ENCODE data around the gene PLXNA4. TPM values are rescaled to one million over a fixed set of nuclear protein-coding genes. Genes with fewer than 3 reads are reported as not detected.

Gene PLXNA4
- total and polyA plus RNA-seq, 4 donors = 0.04 to 1.1 (median 0.41) TPM

DNA sequence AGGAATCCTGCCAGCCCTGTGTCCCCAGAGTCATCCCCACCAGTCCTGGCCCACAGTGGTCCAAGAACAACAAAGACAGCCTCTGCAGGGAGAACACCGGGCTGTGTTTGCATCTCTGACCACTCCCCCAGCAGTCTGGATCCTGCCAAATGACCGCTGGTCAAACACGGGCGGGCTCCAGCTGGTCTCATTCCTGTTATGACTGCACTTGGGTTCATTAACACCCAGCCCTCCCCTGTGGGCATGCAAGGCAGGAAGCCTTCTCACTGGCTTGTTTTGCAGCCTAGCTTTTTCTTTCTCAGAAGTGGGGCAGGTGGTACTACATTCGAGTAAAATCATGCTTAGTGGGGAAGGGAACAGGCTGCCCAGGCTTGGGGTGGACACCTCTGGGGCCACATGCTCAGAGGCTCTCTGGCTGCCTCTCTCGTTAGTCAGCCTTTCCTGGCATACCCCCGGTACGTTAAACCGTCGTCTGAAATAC lies 190.0 kb downstream of the PLXNA4 start (continued):
- no peak for TF ChIP-seq HNF4G (IDR thresholded peaks at IDR 0.05)

GRCh38 chr7:132383962-132384361 lies 192.3 kb downstream of the PLXNA4 start:
- H3K9ac ChIP-seq (ENCODE audit: low read depth in 1 of 2, low read length in 2 of 2) = no peak overlapping the region
- 83% methylated on average over 2 of the region's 2 CpGs for WGBS
- no peaks in the 10 kb centered on the region for H3K9me3 ChIP-seq (ENCODE audit: control insufficient read depth in 4 of 4, low read length in 3 of 4)
- TF ChIP-seq, protein P1, sequence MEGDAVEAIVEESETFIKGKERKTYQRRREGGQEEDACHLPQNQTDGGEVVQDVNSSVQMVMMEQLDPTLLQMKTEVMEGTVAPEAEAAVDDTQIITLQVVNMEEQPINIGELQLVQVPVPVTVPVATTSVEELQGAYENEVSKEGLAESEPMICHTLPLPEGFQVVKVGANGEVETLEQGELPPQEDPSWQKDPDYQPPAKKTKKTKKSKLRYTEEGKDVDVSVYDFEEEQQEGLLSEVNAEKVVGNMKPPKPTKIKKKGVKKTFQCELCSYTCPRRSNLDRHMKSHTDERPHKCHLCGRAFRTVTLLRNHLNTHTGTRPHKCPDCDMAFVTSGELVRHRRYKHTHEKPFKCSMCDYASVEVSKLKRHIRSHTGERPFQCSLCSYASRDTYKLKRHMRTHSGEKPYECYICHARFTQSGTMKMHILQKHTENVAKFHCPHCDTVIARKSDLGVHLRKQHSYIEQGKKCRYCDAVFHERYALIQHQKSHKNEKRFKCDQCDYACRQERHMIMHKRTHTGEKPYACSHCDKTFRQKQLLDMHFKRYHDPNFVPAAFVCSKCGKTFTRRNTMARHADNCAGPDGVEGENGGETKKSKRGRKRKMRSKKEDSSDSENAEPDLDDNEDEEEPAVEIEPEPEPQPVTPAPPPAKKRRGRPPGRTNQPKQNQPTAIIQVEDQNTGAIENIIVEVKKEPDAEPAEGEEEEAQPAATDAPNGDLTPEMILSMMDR (IDR thresholded peaks at IDR 0.05; ENCODE audit: low read depth, low read length, missing input control) = no peak
- TF ChIP-seq RAD21 (IDR thresholded peaks at IDR 0.05) = no peak
- TF ChIP-seq RXRA (IDR thresholded peaks at IDR 0.05) = no peak
- TF ChIP-seq HNF4A (conservative IDR thresholded peaks at IDR 0.05) = no peak
- TF ChIP-seq ZBTB33 (IDR thresholded peaks at IDR 0.05) = no peak
- no peak for TF ChIP-seq JUND (IDR thresholded peaks at IDR 0.05)
- H3K27ac ChIP-seq (ENCODE audit: low read depth in 1 of 2, low read length in 2 of 2) = no peak overlapping the region
- no peak for DNase-seq (ENCODE audit: low spot score)
- H3K36me3 ChIP-seq (ENCODE audit: control insufficient read depth in 4 of 4, insufficient read depth in 3 of 4, low read depth in 1 of 4, low read length in 3 of 4) = no peaks in the 10 kb centered on the region
- no peaks in the 10 kb centered on the region for H3K27me3 ChIP-seq (ENCODE audit: control insufficient read depth in 4 of 4, insufficient read depth in 4 of 4, low read length in 3 of 4)
- H3K4me3 ChIP-seq (ENCODE audit: low read depth in 1 of 3, low read length in 3 of 3) = no peak overlapping the region
- H3K4me1 ChIP-seq (ENCODE audit: control insufficient read depth in 4 of 4, insufficient read depth in 4 of 4, low read length in 3 of 4) = peaks cover 0 to 51% (median 42%) of the 10 kb centered on the region in 4 donors

DNA sequence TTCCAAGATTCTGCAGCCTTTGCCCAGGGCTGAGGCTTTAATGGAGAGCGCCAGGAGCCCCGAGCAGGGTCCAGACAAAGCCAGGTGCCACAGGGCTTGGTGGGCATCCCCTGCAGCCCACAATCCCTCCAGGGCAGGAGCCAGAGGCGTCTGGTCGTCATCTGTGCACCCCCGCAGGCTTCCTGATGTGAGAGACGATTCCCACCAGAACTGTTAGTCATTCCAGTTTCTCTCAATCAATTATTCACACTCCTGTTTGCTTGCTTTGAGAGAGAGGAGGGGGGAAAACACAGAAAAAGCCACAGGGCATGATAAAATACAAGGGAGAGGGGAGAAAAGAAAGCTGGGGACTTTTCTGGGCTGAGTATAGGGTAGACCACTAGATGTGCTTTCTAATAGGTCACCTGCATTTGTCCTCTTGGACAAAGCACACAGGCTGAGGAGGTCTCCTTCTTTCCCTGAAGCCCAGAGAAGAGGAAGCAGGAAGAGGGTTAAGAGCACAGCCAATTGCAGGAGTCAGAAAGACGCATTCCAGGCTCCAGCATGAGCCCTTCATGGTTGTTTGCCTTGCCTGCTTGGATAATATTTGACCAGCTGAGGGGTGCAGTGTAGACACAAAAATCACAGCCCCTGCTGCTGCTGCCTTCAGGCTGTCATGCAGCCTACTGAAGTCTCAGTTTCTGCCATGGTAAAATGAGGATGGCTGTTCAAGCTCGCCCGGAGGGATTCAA lies 194.4 kb downstream of the PLXNA4 start:
- Histone ChIP-seq H3K27ac (ENCODE audit: low read depth in 1 of 2, low read length in 2 of 2) (peak overlapping the region; percentile 50 to 58), H3K4me3 (ENCODE audit: low read depth in 1 of 3, low read length in 3 of 3) (no peak overlapping the region), H3K27me3 (ENCODE audit: control insufficient read depth in 4 of 4, insufficient read depth in 4 of 4, low read length in 3 of 4) (no peaks in the 10 kb centered on the region), H3K36me3 (ENCODE audit: control insufficient read depth in 4 of 4, insufficient read depth in 3 of 4, low read depth in 1 of 4, low read length in 3 of 4) (no peaks in the 10 kb centered on the region), H3K9me3 (ENCODE audit: control insufficient read depth in 4 of 4, low read length in 3 of 4) (no peaks in the 10 kb centered on the region), H3K4me1 (ENCODE audit: control insufficient read depth in 4 of 4, insufficient read depth in 4 of 4, low read length in 3 of 4) (peaks cover 0 to 58% (median 47%) of the 10 kb centered on the region in 4 donors), H3K9ac (ENCODE audit: low read depth in 1 of 2, low read length in 2 of 2) (no peak overlapping the region)
- peak; percentile 45 for DNase-seq (ENCODE audit: low spot score)
- no peak for TF ChIP-seq YY1 (IDR thresholded peaks at IDR 0.05)
- no peak for TF ChIP-seq MAX (IDR thresholded peaks at IDR 0.05)
- peak in 1 of 2 donors; percentile 16 for TF ChIP-seq RXRA (IDR thresholded peaks at IDR 0.05)
- peak; percentile 20 for TF ChIP-seq SP1 (IDR thresholded peaks at IDR 0.05)
- TF ChIP-seq ZBTB33 (IDR thresholded peaks at IDR 0.05) = no peak
- peak in 1 of 2 donors; percentile 14 for TF ChIP-seq HNF4A (conservative IDR thresholded peaks at IDR 0.05)
- TF ChIP-seq HNF4G (IDR thresholded peaks at IDR 0.05) = no peak
- TF ChIP-seq NR2F2 (IDR thresholded peaks at IDR 0.05) = no peak
- WGBS = 26% methylated on average over 9 of the region's 9 CpGs
